ENCODE results near the gene NXNL1.

The NXNL1 gene

GRCh38 chr19:17456127-17456526 lies 4.6 kb downstream of the NXNL1 start:
- DNase-seq = no peak

- no peak for DNase-seq
Measured at GRCh38 chr19:17455308-17456123, 5.2 kb downstream of the NXNL1 start.

- no peak for DNase-seq
Measured at GRCh38 chr19:17454576-17455071, 6.1 kb downstream of the NXNL1 start.

- no peak for DNase-seq
Measured at GRCh38 chr19:17451820-17452219, 8.9 kb downstream of the NXNL1 start.

GRCh38 chr19:17450264-17451075 lies 10.3 kb downstream of the NXNL1 start:
- no peak for DNase-seq

- DNase-seq = peak in 8 of 56 donors; percentile 5 to 42 (median 15)
Measured at GRCh38 chr19:17448131-17448967, 12.4 kb downstream of the NXNL1 start, which contains the start of gene TMEM221. TSS of gene TMEM221 (minus strand) at chr19:17448668. CDS start at chr19:17448462, 206 bp downstream.

GRCh38 chr19:17447704-17448130 lies 13.0 kb downstream of the NXNL1 start:
- DNase-seq = no peak

GRCh38 chr19:17445526-17446165 lies 15.1 kb downstream of the NXNL1 start:
- no peak for DNase-seq

GRCh38 chr19:17441241-17442021 lies 19.3 kb downstream of the NXNL1 start:
- DNase-seq = peak in 3 of 56 donors; percentile 1 to 13 (median 11)

- no peak for DNase-seq
Measured at GRCh38 chr19:17436874-17437267, 23.9 kb downstream of the NXNL1 start.

GRCh38 chr19:17436094-17436873 lies 24.4 kb downstream of the NXNL1 start:
- no peak for DNase-seq

GRCh38 chr19:17435218-17435617 lies 25.5 kb downstream of the NXNL1 start:
- no peak for DNase-seq

GRCh38 chr19:17431417-17431816 lies 29.3 kb downstream of the NXNL1 start:
- DNase-seq = no peak

GRCh38 chr19:17429641-17430113 lies 31.0 kb downstream of the NXNL1 start:
- DNase-seq = no peak

- DNase-seq = peak in 23 of 56 donors; percentile 2 to 57 (median 16)
Measured at GRCh38 chr19:17424743-17425365, 35.9 kb downstream of the NXNL1 start.

GRCh38 chr19:17423429-17424208 lies 37.1 kb downstream of the NXNL1 start:
- no peak for DNase-seq

GRCh38 chr19:17421942-17422341 lies 38.8 kb downstream of the NXNL1 start:
- DNase-seq = no peak

All from nucleus accumbens (tissue), 56 donors.